GM18507 (cell line): ENCODE measurements around the gene CACNA1A.

Experiments used
- DNase-seq: peaks from one replicate; pipeline ENCODE4 v3.0.0; 2011; ENCODE audit warnings: low read depth; ENCODE audit not compliant: insufficient read length; ENCODE audit errors: extremely low spot score
- FAIRE-seq: peaks from 2 replicates; lab custom pipeline; 2011; peaks lifted over from hg19 to GRCh38; lab: Jason Lieb, UNC

The CACNA1A gene

GRCh38 chr19:13502231-13502630, 4.0 kb downstream of the CACNA1A start:
- FAIRE-seq (no peak), DNase-seq (no peak)

GRCh38 chr19:13499692-13500091, 6.6 kb downstream of the CACNA1A start:
- DNase-seq (no peak), FAIRE-seq (no peak)

GRCh38 chr19:13493516-13494310, 12.6 kb downstream of the CACNA1A start:
- DNase-seq = no peak
- no peak for FAIRE-seq

GRCh38 chr19:13492128-13492527, 14.2 kb downstream of the CACNA1A start:
- no peak for DNase-seq
- FAIRE-seq = no peak

- DNase-seq = no peak
- FAIRE-seq = no peak
Measured at GRCh38 chr19:13487985-13488384, 18.3 kb downstream of the CACNA1A start.

GRCh38 chr19:13484166-13484565, 22.1 kb downstream of the CACNA1A start:
- no peak for DNase-seq
- FAIRE-seq = no peak

GRCh38 chr19:13483215-13483614, 23.1 kb downstream of the CACNA1A start:
- FAIRE-seq = no peak
- DNase-seq = no peak

- FAIRE-seq (no peak), DNase-seq (no peak)
Measured at GRCh38 chr19:13478576-13478975, 27.7 kb downstream of the CACNA1A start.

GRCh38 chr19:13476071-13476470, 30.2 kb downstream of the CACNA1A start:
- DNase-seq (no peak), FAIRE-seq (no peak)

- DNase-seq = no peak
- FAIRE-seq = no peak
Measured at GRCh38 chr19:13475044-13475443, 31.2 kb downstream of the CACNA1A start.

GRCh38 chr19:13466697-13467096, 39.6 kb downstream of the CACNA1A start:
- FAIRE-seq (no peak), DNase-seq (no peak)

GRCh38 chr19:13463296-13463695, 43.0 kb downstream of the CACNA1A start:
- FAIRE-seq (no peak), DNase-seq (peak; percentile 18)

- FAIRE-seq = no peak
- no peak for DNase-seq
Measured at GRCh38 chr19:13461536-13461935, 44.7 kb downstream of the CACNA1A start.

- FAIRE-seq (no peak), DNase-seq (no peak)
Measured at GRCh38 chr19:13460045-13460444, 46.2 kb downstream of the CACNA1A start.

- no peak for FAIRE-seq
- no peak for DNase-seq
Measured at GRCh38 chr19:13459351-13459750, 46.9 kb downstream of the CACNA1A start.

GRCh38 chr19:13451434-13451995, 54.8 kb downstream of the CACNA1A start:
- no peak for DNase-seq

GRCh38 chr19:13447978-13448377, 58.3 kb downstream of the CACNA1A start:
- DNase-seq (no peak), FAIRE-seq (no peak)

More at GRCh38 chr19:13451434-13451995, 54.8 kb downstream of the CACNA1A start:
- no peak for FAIRE-seq

- DNase-seq (no peak), FAIRE-seq (no peak)
Measured at GRCh38 chr19:13441810-13442512, 64.3 kb downstream of the CACNA1A start.

- DNase-seq = no peak
- no peak for FAIRE-seq
Measured at GRCh38 chr19:13437919-13438618, 68.2 kb downstream of the CACNA1A start.

- DNase-seq (no peak), FAIRE-seq (no peak)
Measured at GRCh38 chr19:13436352-13436751, 69.9 kb downstream of the CACNA1A start.
